ENCODE results near the gene DELE1.

GRCh38 chr5:141960018-141960417 is 36.3 kb downstream of the DELE1 start:
- TF ChIP-seq CTCF (IDR thresholded peaks at IDR 0.05) (no peak), POLR2A (IDR thresholded peaks at IDR 0.05) (no peak)

All from lower leg skin (tissue), 3 donors.